Activated CD8-positive, alpha-beta T cell treated with anti-CD3 and anti-CD28 coated beads for 36 hours (primary cell): ENCODE data around the gene IFITM2. TPM values are rescaled to one million over a fixed set of nuclear protein-coding genes. Genes with fewer than 3 reads are reported as not detected.
"Not testable (repeated sequence)": the region's sequence is repeated elsewhere in the genome, so short reads cannot be mapped to it uniquely, and the experiment has no call there.

Experiments used
- ATAC-seq: fragments of 200-7000 bp; cut with Tn5 transposase; one replicate; pipeline ENCODE4 v1.10.0; 2021; ENCODE audit warnings: mild to moderate bottlenecking, moderate library complexity
- CTCF ChIA-PET: fragments of 350-600 bp; sonication (Branson Sonifier 250); formaldehyde crosslinking; loops from one replicate; lab custom pipeline; 2021; ENCODE audit warnings: antibody characterized with exemption; lab: Charles Lee
- POLR2A ChIA-PET: fragments of 350-600 bp; sonication (Branson Sonifier 250); formaldehyde crosslinking; loops from one replicate; lab custom pipeline; 2021; ENCODE audit warnings: antibody characterized with exemption; lab: Charles Lee
- DNase-seq: peaks from one replicate; pipeline ENCODE4 v3.0.0-alpha.2; 2020
- H3K27ac Mint-ChIP-seq: one replicate; pipeline ENCODE4 v1.8.0; 2021; ENCODE audit warnings: mild to moderate bottlenecking, mixed read lengths
- H3K27me3 Mint-ChIP-seq: one replicate; pipeline ENCODE4 v1.8.0; 2021; ENCODE audit warnings: mixed read lengths
- H3K36me3 Mint-ChIP-seq: one replicate; pipeline ENCODE4 v1.8.0; 2021; ENCODE audit warnings: low read depth, mixed read lengths
- H3K4me1 Mint-ChIP-seq: one replicate; pipeline ENCODE4 v1.8.0; 2021; ENCODE audit warnings: low read depth, mixed read lengths
- H3K4me3 Mint-ChIP-seq: one replicate; pipeline ENCODE4 v1.8.0; 2021; ENCODE audit warnings: mild to moderate bottlenecking, moderate library complexity, mixed read lengths
- H3K9me3 Mint-ChIP-seq: one replicate; pipeline ENCODE4 v1.8.0; 2021; ENCODE audit warnings: mixed read lengths
- intact Hi-C: fragments of 100-400 bp; cut with micrococcal nuclease; formaldehyde crosslinking; loops from one replicate; pipeline ENCODE4 v1.10.0; 2022
- total RNA-seq, 2 experiments: library from RNA; stranded (reverse); gene quantifications; one replicate each; pipeline ENCODE4 v1.2.3, GENCODE V29; 2021
- TF ChIP-seq, protein P1 (sequence below): fragments of 200-600 bp; IDR thresholded peaks from one replicate; pipeline ENCODE4 v1.8.0; 2022; ENCODE audit warnings: antibody characterized with exemption, mild to moderate bottlenecking

IFITM2 gene
- total RNA-seq, 2 experiments from 2014 or later, result 540 to 549 TPM

DNA sequence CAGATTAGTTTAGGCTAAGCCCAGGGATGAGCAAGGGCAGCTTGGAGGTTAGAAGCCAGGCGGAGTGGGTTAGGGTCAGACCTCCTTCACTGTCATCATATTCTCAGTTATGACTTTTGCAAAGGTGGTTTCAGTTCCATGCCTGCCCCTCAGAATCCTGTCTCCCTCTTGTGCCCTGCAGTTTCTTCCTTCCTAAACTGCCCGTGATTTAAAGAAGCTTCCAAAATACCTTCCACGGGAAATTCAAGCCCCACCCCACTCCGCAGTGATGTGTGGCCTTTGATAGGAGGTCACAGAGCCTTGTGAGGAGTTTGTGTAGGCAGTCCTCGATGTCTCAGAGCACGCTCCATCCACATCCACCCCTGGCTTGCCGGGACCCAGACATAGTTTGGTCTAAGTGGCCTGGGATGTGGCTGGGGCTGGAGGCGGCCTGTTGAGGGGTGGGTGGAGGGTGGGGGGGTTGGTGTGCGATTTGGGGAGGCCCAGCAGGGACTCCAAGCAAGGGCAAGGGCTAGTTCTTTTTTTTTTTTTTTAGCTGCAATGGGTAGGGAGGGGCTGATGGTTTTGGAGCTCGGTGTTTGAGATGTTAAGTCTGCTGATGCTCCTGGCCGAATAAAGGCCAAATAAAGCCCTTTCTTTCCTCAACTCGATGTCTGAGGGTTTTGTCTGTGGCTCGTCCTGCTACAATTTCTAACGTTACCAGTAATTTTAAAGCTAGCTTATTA, 4.6 kb downstream of the IFITM2 start:
- H3K27me3 Mint-ChIP-seq, result no peaks in the 10 kb centered on the region

DNA sequence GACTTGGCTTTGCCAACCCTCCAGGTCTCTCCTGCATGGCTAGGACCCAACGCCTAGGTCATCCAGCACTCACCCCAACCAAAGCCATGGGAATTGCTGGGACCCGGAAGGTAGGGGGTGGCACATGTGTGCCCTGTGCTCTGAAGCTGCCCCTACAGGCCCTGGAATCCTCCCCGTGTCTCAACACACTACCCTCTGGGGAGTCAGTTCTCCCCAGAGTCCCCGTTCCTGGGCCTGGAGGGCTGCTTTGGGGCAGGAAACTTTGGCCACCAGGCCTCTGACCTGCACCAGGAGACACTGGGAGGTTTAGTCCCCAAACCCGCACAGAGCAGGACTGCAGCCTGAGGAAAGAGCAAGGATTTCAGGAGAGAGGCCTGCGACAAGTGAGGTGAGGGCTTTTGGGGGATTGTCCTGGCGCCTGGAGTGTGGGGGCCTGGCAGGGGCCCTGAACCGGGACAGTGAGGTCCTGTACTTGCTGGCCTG, 5.7 kb downstream of the IFITM2 start:
- TF ChIP-seq, protein P1, sequence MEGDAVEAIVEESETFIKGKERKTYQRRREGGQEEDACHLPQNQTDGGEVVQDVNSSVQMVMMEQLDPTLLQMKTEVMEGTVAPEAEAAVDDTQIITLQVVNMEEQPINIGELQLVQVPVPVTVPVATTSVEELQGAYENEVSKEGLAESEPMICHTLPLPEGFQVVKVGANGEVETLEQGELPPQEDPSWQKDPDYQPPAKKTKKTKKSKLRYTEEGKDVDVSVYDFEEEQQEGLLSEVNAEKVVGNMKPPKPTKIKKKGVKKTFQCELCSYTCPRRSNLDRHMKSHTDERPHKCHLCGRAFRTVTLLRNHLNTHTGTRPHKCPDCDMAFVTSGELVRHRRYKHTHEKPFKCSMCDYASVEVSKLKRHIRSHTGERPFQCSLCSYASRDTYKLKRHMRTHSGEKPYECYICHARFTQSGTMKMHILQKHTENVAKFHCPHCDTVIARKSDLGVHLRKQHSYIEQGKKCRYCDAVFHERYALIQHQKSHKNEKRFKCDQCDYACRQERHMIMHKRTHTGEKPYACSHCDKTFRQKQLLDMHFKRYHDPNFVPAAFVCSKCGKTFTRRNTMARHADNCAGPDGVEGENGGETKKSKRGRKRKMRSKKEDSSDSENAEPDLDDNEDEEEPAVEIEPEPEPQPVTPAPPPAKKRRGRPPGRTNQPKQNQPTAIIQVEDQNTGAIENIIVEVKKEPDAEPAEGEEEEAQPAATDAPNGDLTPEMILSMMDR, result no peak
- H3K27ac Mint-ChIP-seq, result peak overlapping the region; percentile 91
- peaks cover 35% of the 10 kb centered on the region for H3K4me1 Mint-ChIP-seq
- ATAC-seq, result no peak
- no peaks in the 10 kb centered on the region for H3K9me3 Mint-ChIP-seq
- peaks cover 48% of the 10 kb centered on the region for H3K36me3 Mint-ChIP-seq
- intact Hi-C loops, result loop anchor here (10.0 kb wide), 1 partner anchor 49 kb away; no protein-coding TSS in a partner anchor
- H3K4me3 Mint-ChIP-seq, result peak overlapping the region; percentile 83
- no peaks in the 10 kb centered on the region for H3K27me3 Mint-ChIP-seq
- ChIA-PET CTCF (interaction anchor here (0.8 to 1.7 kb wide), 4 partner anchors 10 to 62 kb away, joined by 3 to 13 read pairs (median 4); no protein-coding TSS in a partner anchor), POLR2A (interaction anchor here (1.7 to 2.9 kb wide), 7 partner anchors 15 to 136 kb away, joined by 5 to 18 read pairs (median 11); partner anchors contain the start of genes IFITM5 and PGGHG)
- DNase-seq, result no peak

More for the DNA sequence above, 4.6 kb downstream of the IFITM2 start:
- Mint-ChIP-seq H3K4me3 (peak overlapping the region; percentile 83), H3K36me3 (peaks cover 47% of the 10 kb centered on the region), H3K4me1 (peaks cover 37% of the 10 kb centered on the region), H3K9me3 (no peaks in the 10 kb centered on the region), H3K27ac (peak overlapping the region; percentile 91)
- TF ChIP-seq, protein P1, result no peak
- intact Hi-C loops, result loop anchor here (10.0 kb wide), 1 partner anchor 47 kb away; no protein-coding TSS in a partner anchor
- ATAC-seq, result peak; percentile 9
- POLR2A ChIA-PET, result interaction anchor here (0.6 to 2.6 kb wide), 17 partner anchors 10 to 137 kb away, joined by 3 to 18 read pairs (median 5); partner anchors contain the start of genes BET1L, IFITM5, NLRP6 and PGGHG
- peak; percentile 65 for DNase-seq
- CTCF ChIA-PET, result interaction anchor here (0.8 to 1.7 kb wide), 8 partner anchors 9 to 61 kb away, joined by 3 to 13 read pairs (median 4); no protein-coding TSS in a partner anchor

DNA sequence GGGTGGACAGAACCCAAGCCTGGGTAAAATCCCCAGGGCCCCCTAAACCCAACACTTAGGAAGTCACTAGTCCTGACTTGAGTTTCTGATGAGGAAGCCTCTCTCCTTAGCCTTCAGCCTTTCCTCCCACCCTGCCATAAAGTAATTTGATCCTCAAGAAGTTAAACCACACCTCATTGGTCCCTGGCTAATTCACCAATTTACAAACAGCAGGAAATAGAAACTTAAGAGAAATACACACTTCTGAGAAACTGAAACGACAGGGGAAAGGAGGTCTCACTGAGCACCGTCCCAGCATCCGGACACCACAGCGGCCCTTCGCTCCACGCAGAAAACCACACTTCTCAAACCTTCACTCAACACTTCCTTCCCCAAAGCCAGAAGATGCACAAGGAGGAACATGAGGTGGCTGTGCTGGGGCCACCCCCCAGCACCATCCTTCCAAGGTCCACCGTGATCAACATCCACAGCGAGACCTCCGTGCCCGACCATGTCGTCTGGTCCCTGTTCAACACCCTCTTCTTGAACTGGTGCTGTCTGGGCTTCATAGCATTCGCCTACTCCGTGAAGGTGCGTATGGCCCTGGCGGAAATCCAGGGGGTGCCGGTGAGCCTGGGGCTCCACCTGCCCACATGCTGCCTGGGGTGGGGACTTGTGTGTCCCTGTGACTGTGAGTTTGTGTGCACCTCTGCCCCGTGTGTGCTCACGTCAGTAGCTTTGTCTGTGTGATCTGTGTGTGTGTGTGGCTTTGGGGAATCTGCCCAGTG, 6.4 kb downstream of the IFITM2 start, which contains the start of gene IFITM1:
Gene IFITM1 (plus strand): TSS at position 254 of the 767 bp plus-strand sequence. CDS start 131 bp downstream, at position 385.
- H3K9me3 Mint-ChIP-seq, result no peaks in the 10 kb centered on the region
- H3K4me3 Mint-ChIP-seq, result peak within 1 kb of the TSS; percentile 83
- H3K4me1 Mint-ChIP-seq, result peaks cover 34% of the 10 kb centered on the region
- H3K27me3 Mint-ChIP-seq, result no peaks in the 10 kb centered on the region
- peak; percentile 45 for ATAC-seq
- ChIA-PET POLR2A (interaction anchor here (1.7 to 4.5 kb wide), 10 partner anchors 8 to 135 kb away, joined by 6 to 47 read pairs (median 24); partner anchors contain the start of genes IFITM2, IFITM5 and PGGHG), CTCF (interaction anchor here (1.2 to 2.5 kb wide), 2 partner anchors 8 to 39 kb away, joined by 3 to 12 read pairs; no protein-coding TSS in a partner anchor)
- peak; percentile 79 for DNase-seq
- intact Hi-C loops, result loop anchor here (10.0 kb wide), 1 partner anchor 49 kb away; no protein-coding TSS in a partner anchor
- H3K36me3 Mint-ChIP-seq, result peaks cover 42% of the 10 kb centered on the region
- TF ChIP-seq, protein P1, result no peak
- peak within 1 kb of the TSS; percentile 91 for H3K27ac Mint-ChIP-seq

DNA sequence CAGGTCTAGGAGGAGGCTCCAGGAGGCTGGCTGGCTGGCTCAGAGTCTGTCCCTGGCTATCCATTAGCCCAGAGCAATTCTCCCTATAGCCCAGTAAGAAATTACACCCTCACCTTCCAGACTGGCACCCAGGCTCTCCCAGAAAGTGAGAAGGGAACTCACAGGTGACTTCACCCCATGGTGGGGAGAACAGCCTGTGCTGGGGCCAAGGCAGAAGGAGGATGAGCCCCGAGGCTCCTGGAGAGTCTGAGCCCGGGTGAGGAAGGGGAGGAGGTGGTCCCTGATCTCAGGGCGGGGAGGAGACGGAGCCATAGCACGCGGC, 6.9 kb downstream of the IFITM2 start:
- H3K36me3 Mint-ChIP-seq, result peaks cover 38% of the 10 kb centered on the region
- intact Hi-C loops, result loop anchor here (10.0 kb wide), 1 partner anchor 50 kb away; no protein-coding TSS in a partner anchor

More for the DNA sequence above, 6.9 kb downstream of the IFITM2 start:
- peak overlapping the region; percentile 83 for H3K4me3 Mint-ChIP-seq
- ChIA-PET CTCF (interaction anchor here (2.5 kb wide), 1 partner anchor 9 kb away, joined by 12 read pairs; no protein-coding TSS in a partner anchor), POLR2A (interaction anchor here (1.0 to 4.5 kb wide), 9 partner anchors 9 to 69 kb away, joined by 3 to 47 read pairs (median 31); partner anchors contain the start of genes IFITM2 and PGGHG)
- not testable (repeated sequence) for H3K27me3 Mint-ChIP-seq, ATAC-seq, H3K9me3 Mint-ChIP-seq, DNase-seq
- H3K4me1 Mint-ChIP-seq, result peaks cover 31% of the 10 kb centered on the region
- H3K27ac Mint-ChIP-seq, result peak overlapping the region; percentile 91
